OCI-M1 (cell line): ENCODE results near the gene FFAR2.
"Not testable (repeated sequence)": the region's sequence is repeated elsewhere in the genome, so short reads cannot be mapped to it uniquely, and the experiment has no call there.

ENCODE experiments used
- DNase-seq: peaks from one replicate; lab custom pipeline; 2025; lab: John Stamatoyannopoulos, UW

The FFAR2 gene

GRCh38 chr19:35447606-35448469, at the start of gene FFAR2:
TSS of gene FFAR2 (plus strand) at chr19:35448257. CDS start at chr19:35449715, 1,458 bp downstream.
- no peak for DNase-seq

- no peak for DNase-seq
Measured at GRCh38 chr19:35398570-35398969, 49.5 kb upstream of the FFAR2 start.

DNA sequence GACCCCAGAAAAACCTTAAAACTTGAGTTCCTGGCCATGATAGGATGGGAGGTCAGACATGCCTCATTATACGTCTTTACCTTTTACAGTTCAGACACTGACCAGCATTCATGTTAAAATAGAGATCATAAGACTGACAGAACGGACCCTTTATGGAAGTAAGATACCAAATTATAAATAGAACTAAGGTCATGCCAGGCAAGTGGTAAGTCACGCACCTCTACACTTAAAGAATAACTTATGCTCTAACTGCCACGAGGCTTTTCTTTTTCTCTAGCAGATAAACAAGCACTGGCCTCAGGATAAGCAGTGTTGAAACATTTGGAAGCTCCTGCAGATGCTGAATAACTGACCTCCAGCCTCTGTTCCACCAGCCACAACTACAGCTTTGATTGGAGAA, 48.8 kb upstream of the FFAR2 start:
- DNase-seq: peak; percentile 18

DNA sequence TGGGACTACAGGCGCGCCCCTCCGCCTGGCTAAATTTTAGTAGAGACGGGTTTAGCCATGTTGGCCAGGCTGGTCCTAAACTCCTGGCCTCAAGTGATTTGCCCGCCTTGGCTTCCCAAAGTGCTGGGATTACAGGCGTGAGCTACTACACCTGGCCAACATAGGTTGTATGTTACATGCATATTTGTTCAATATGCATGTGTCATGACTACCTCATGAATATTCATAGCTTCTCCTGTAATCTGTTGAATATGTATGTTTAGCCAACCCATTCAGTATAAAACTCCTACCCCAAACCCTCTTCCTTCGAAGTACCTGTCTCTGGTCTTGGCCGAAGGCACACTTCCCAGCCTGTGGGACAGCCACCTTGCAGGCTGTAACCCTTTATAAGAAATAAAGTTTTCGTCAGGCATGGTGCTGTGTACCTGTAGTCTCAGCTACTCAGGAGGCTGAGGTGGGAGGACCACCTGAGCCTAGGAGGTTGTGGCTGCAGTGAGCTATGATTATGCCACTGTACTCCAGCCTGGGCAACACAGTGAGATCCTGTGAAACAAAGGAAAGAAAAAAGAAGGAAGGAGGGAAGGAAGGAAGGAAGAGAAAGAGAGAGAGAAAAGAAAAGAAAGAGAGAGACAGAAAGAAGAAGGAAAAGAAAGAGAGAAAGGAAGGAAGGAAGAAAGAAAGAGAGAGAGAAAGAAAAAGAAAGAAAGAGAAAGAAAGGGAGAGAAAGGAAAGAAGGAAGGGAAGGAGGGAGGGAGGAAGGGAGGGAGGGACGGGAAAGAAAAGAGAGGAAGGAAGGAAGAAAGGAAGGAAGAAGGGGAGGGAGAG, 47.9 kb upstream of the FFAR2 start:
- DNase-seq: no peak

GRCh38 chr19:35400773-35401100, 47.3 kb upstream of the FFAR2 start:
- no peak for DNase-seq

- not testable (repeated sequence) for DNase-seq
Measured at GRCh38 chr19:35401416-35401815, 46.6 kb upstream of the FFAR2 start.

DNA sequence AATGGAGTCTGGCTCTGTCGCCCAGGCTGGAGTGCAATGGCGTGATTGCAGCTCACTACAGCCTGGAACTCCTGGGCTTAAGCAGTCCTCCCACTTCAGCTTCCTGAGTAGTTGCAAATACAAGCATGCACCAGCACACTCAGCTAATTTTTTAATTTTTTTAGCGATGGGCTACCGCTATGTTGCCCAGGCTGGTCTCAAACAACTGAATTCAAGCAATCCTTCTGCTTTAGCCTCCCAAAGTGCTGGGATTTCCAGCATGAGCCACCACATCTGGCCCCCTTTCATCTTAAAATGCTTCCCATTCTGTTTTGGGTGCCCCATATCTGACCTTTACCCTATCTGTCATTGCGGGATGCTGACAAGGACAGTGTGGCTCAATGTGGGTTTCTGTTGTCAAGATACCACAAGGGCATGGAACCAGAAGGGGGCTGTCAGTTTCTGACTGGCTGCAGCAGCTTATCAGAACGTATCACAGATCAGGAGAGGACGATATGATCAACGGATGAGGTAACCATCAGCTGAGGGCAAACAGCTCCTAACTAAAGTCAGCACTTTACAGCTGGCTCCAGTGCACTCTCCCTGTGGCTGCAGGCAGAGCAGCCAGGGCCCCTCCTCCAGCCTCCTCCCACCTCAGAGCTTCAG, 44.8 kb upstream of the FFAR2 start:
- DNase-seq: peak; percentile 70

DNA sequence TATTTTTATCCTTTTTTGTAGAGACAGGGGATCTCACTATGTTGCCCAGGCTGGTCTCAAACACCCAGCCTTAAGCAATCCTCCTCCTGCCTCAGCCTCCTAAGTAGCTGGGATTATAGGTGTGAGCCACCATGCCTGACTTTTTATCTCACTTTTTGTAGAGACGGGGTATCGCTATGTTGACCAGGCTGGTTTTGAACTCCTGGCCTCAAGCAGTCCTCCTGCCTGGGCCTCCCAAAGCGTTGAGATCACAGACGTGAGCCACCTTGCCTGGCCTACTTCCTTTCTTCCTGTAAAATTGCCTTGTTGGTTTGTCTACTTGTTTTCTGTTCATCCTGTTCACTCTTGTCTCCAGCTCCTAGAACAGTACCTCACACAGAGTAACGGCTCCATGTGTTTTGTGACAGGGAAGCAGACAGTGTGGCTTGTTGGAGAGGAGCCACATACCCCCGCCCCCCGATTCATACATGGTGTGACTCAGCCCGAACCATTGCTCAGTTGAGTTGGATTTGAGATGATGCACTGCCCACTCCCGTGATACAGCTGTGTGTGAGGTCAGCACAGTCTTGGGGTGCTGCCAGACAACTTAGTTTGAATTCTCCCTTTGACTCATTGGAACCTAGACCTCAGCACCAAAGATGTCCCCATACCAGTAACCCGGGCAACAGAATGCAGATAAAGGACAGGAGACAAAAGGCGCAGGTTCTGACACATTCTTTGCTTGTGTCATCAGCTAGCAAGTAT, 43.0 kb upstream of the FFAR2 start:
- DNase-seq: no peak

- no peak for DNase-seq
Measured at GRCh38 chr19:35407619-35408018, 40.4 kb upstream of the FFAR2 start.

GRCh38 chr19:35408284-35409171, 39.5 kb upstream of the FFAR2 start:
- DNase-seq: no peak

DNA sequence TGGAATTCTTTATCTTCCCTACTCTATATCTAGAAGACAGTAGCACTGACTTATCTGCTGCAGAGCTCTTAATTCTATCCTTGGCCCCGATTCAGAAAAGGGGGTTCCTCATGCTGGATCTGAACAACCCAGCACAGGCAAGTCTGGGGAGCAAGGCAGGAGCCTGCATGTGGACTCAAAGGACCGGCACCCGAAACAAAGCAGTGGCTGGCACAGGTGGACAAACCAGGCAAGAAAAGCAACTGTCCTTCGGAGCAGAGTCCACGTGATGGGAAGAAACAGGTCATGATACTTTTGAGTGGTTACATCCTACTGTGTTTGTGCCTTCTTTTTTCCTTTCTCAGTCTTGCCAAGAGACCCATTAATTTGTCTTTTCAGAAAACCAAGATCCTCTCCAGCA, 38.9 kb upstream of the FFAR2 start:
- no peak for DNase-seq

- DNase-seq: no peak
Measured at GRCh38 chr19:35410487-35410886, 37.6 kb upstream of the FFAR2 start.

DNA sequence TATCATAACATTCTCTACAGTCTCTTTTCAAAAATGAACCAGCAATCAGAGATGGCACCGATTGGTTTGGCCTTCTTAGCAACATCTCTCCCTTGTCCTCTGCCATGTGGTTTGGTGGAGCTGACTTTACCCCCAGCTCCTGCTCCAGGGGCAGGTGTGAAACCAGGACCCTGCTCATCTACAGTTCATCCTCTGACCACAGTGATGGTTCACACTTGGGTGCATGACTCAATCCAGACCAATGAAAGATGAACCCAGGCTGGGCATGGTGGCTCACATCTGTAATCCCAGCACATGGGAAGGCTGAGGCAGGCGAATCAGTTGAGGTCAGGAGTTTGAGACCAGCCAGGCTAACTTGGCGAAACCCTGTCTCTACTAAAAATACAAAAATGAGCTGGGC, 33.6 kb upstream of the FFAR2 start:
- DNase-seq: no peak

- DNase-seq: no peak
Measured at GRCh38 chr19:35416331-35416730, 31.7 kb upstream of the FFAR2 start.

DNA sequence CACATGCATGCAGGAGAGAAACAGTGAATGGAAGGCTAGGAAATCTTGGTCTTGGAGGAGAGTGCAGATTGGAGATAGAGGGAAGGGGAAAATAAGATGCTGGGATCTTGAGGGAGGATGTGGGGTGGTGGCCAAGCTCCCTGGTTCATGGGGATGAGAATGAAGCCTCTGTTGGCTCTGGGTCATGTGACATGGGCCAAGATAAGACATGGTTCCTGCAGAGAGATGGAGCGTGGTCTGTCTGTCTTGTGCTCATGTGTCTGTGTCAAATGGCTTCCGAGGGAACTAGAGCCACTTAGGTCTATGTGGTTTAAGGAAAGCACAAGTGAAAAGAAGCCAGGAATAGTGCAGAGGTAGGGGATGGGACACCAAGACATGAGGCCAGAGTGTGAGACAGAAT, 30.8 kb upstream of the FFAR2 start:
- DNase-seq: no peak

DNA sequence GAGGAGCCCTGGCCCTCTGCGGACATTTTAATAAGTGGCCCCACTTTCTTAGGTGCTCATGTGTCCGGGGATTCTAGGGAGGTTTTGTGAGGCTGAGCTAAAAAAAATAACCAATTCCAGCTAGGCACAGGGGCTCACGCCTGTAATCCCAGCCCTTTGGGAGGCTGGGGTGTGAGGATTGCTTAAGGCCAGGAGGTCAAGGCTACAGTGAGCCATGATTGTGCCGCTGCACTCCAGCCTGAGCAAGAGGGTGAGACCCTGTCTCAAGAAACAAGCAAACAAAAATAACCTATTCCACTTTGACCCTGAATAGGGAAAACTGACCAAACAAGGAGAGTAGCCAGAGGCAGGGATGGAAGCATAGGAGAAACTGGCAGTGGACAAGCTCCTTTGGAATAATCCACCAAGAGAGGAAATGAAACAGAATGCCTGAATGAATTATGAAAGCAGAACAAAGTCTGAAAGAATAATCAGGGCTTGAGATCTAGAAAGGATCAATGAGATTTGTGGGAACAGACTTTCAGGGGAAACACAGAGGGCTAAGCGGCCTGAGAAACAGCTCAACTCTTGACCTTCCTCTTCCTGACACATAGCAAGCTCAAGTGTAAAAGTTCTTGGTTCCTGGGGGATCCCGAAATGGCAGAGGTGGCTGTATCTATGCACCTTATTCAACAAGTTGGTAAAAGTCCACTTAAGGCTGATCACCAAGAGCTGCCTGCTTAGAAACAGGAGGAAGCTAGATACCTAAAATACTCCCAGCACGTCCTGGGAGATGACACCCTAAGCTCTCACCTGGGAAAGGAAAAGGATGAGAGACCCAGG, 30.1 kb upstream of the FFAR2 start:
- no peak for DNase-seq

DNA sequence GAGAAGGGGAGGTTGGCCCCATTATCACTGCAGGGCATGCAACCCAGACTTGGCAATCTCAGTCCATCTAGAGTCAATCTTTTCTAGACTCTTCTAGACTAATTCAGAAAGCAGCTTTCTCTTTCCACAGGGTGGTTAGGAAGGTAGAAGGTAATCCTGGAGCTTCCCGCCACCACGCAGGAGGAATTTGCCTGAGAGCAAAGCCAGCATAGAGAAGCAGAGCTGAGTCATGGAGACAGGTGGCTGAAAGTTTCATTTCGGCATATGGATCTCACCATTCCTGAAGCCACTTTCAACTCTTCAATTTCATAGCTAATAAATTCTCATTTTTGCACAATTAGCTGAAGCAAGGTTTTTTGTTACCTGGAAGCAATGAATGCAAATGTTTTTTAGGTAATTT, 29.0 kb upstream of the FFAR2 start:
- no peak for DNase-seq

DNA sequence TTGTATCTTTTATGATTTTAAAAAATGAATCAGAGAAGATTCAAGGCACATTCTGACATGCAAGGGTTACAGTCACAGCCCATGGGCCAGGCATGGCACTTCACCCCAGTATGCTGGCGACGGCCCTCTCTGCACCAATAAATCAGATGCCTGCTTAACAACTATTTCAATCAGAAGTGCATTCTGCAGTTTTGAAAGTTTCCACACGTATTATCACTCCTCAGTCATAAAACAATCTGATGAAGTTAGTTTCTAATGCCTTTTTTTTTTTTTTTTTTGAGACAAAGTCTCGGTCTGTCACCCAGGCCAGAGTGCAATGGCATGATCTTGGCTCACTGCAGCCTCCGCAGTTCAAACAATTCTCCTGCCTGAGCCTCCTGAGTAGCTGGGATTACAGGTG, 28.3 kb upstream of the FFAR2 start:
- no peak for DNase-seq

- no peak for DNase-seq
Measured at GRCh38 chr19:35421362-35421761, 26.7 kb upstream of the FFAR2 start.

- not testable (repeated sequence) for DNase-seq
Measured at GRCh38 chr19:35423406-35423805, 24.7 kb upstream of the FFAR2 start.
